ENCODE results near the gene ZBED3.

The ZBED3 gene, protein sequence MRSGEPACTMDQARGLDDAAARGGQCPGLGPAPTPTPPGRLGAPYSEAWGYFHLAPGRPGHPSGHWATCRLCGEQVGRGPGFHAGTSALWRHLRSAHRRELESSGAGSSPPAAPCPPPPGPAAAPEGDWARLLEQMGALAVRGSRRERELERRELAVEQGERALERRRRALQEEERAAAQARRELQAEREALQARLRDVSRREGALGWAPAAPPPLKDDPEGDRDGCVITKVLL

GRCh38 chr5:77086689-77087483 is at the start of gene ZBED3:
Gene ZBED3 (minus strand): TSS chr5:77087285. CDS start chr5:77077878, 9,407 bp downstream.
- ATAC-seq, result peak; percentile 90
- TF ChIP-seq PPARA (CRISPR knock-in tag; IDR thresholded peaks at IDR 0.05; ENCODE audit: borderline replicate concordance) (no peak), GLIS3 (CRISPR knock-in tag; IDR thresholded peaks at IDR 0.05) (0 out of 2 replicates have a peak, but pooled peaks have one; percentile 62), ESRRG (CRISPR knock-in tag; IDR thresholded peaks at IDR 0.05) (no peak), ZC3H10 (CRISPR knock-in tag; IDR thresholded peaks at IDR 0.05) (no peak), ZNF565 (CRISPR knock-in tag; conservative IDR thresholded peaks at IDR 0.05; ENCODE audit: low read depth) (no peak), TSHZ2 (CRISPR knock-in tag; IDR thresholded peaks at IDR 0.05) (peak; percentile 69; the same call in 1 of the 2 replicates), ZNF8 (CRISPR knock-in tag; IDR thresholded peaks at IDR 0.05) (0 out of 2 replicates have a peak, but pooled peaks have one; percentile 32)

GRCh38 chr5:77133061-77133758 is 46.1 kb upstream of the ZBED3 start:
- ATAC-seq, result peak; percentile 99
- TF ChIP-seq BACH2 (CRISPR knock-in tag; IDR thresholded peaks at IDR 0.05; ENCODE audit: borderline replicate concordance) (no peak), OSR1 (CRISPR knock-in tag; IDR thresholded peaks at IDR 0.05) (no peak), TCF4 (CRISPR knock-in tag; IDR thresholded peaks at IDR 0.05; ENCODE audit: borderline replicate concordance) (no peak), ZFP3 (CRISPR knock-in tag; IDR thresholded peaks at IDR 0.05) (0 out of 2 replicates have a peak, but pooled peaks have one; percentile 45), SNAI2 (CRISPR knock-in tag; IDR thresholded peaks at IDR 0.05) (no peak), ISL1 (CRISPR knock-in tag; IDR thresholded peaks at IDR 0.05) (0 out of 2 replicates have a peak, but pooled peaks have one; percentile 44), GLIS3 (CRISPR knock-in tag; IDR thresholded peaks at IDR 0.05) (no peak), ZNF8 (CRISPR knock-in tag; IDR thresholded peaks at IDR 0.05) (no peak), ZNF70 (CRISPR knock-in tag; IDR thresholded peaks at IDR 0.05) (no peak)
- TF ChIP-seq, protein P1, sequence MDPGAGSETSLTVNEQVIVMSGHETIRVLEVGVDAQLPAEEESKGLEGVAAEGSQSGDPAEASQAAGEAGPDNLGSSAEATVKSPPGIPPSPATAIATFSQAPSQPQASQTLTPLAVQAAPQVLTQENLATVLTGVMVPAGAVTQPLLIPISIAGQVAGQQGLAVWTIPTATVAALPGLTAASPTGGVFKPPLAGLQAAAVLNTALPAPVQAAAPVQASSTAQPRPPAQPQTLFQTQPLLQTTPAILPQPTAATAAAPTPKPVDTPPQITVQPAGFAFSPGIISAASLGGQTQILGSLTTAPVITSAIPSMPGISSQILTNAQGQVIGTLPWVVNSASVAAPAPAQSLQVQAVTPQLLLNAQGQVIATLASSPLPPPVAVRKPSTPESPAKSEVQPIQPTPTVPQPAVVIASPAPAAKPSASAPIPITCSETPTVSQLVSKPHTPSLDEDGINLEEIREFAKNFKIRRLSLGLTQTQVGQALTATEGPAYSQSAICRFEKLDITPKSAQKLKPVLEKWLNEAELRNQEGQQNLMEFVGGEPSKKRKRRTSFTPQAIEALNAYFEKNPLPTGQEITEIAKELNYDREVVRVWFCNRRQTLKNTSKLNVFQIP (CRISPR knock-in tag; IDR thresholded peaks at IDR 0.05; ENCODE audit: borderline replicate concordance, low read depth), result no peak

DNA sequence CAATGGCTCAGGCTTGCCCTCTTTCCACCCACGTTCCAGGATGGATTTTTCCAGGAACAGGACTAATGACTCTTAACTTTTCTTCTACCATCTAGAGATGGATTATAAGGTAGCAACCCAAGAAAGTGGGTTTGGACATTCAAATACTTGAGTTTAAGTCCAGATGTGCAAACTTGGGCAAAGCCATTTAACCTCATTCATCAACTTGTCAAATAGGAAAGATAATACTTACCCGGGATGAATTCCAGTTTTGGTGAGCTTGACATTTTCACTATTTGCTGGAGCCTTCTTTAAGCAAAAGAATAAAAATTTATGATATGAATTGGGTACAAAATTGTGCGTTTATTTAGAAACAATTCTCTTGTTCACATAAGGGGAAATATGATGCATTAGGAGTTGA is 44.3 kb upstream of the ZBED3 start:
- no peak for ATAC-seq
- TF ChIP-seq CSDC2 (CRISPR knock-in tag; IDR thresholded peaks at IDR 0.05) (no peak), GLIS3 (CRISPR knock-in tag; IDR thresholded peaks at IDR 0.05) (no peak), TOX (CRISPR knock-in tag; IDR thresholded peaks at IDR 0.05; ENCODE audit: borderline replicate concordance) (no peak)

- peak; percentile 75 for ATAC-seq
- TF ChIP-seq CREB5 (CRISPR knock-in tag; IDR thresholded peaks at IDR 0.05; ENCODE audit: low read depth), result no peak
- TF ChIP-seq, protein P1 (CRISPR knock-in tag; IDR thresholded peaks at IDR 0.05; ENCODE audit: borderline replicate concordance, low read depth), result no peak
- TF ChIP-seq RARB (CRISPR knock-in tag; IDR thresholded peaks at IDR 0.05), result no peak
- TF ChIP-seq ESRRG (CRISPR knock-in tag; IDR thresholded peaks at IDR 0.05), result no peak
- TF ChIP-seq TCF4 (CRISPR knock-in tag; IDR thresholded peaks at IDR 0.05; ENCODE audit: borderline replicate concordance), result no peak
- no peak for TF ChIP-seq ZNF565 (CRISPR knock-in tag; conservative IDR thresholded peaks at IDR 0.05; ENCODE audit: low read depth)
- no peak for TF ChIP-seq ZC3H10 (CRISPR knock-in tag; IDR thresholded peaks at IDR 0.05)
- TF ChIP-seq, protein P2, sequence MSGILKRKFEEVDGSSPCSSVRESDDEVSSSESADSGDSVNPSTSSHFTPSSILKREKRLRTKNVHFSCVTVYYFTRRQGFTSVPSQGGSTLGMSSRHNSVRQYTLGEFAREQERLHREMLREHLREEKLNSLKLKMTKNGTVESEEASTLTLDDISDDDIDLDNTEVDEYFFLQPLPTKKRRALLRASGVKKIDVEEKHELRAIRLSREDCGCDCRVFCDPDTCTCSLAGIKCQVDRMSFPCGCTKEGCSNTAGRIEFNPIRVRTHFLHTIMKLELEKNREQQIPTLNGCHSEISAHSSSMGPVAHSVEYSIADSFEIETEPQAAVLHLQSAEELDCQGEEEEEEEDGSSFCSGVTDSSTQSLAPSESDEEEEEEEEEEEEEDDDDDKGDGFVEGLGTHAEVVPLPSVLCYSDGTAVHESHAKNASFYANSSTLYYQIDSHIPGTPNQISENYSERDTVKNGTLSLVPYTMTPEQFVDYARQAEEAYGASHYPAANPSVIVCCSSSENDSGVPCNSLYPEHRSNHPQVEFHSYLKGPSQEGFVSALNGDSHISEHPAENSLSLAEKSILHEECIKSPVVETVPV (CRISPR knock-in tag; IDR thresholded peaks at IDR 0.05), result no peak
- no peak for TF ChIP-seq OSR1 (CRISPR knock-in tag; IDR thresholded peaks at IDR 0.05)
- TF ChIP-seq GLIS3 (CRISPR knock-in tag; IDR thresholded peaks at IDR 0.05), result no peak
- no peak for TF ChIP-seq SNAI2 (CRISPR knock-in tag; IDR thresholded peaks at IDR 0.05)
- TF ChIP-seq ARNTL (CRISPR knock-in tag; IDR thresholded peaks at IDR 0.05; ENCODE audit: borderline replicate concordance, low read depth), result no peak
- no peak for TF ChIP-seq PPARA (CRISPR knock-in tag; IDR thresholded peaks at IDR 0.05; ENCODE audit: borderline replicate concordance)
- TF ChIP-seq ISL1 (CRISPR knock-in tag; IDR thresholded peaks at IDR 0.05), result no peak
- TF ChIP-seq TOX (CRISPR knock-in tag; IDR thresholded peaks at IDR 0.05; ENCODE audit: borderline replicate concordance), result no peak
Observed at GRCh38 chr5:77129391-77129990, 42.4 kb upstream of the ZBED3 start.
